ENCODE results near the gene COL24A1. TPM values are rescaled to one million over a fixed set of nuclear protein-coding genes. Genes with fewer than 3 reads are reported as not detected.

Gene COL24A1
- polyA plus RNA-seq, 1 donor (not counting 4 experiments of a cell fraction or from before 2014, with no cell fraction given) = not detected

DNA sequence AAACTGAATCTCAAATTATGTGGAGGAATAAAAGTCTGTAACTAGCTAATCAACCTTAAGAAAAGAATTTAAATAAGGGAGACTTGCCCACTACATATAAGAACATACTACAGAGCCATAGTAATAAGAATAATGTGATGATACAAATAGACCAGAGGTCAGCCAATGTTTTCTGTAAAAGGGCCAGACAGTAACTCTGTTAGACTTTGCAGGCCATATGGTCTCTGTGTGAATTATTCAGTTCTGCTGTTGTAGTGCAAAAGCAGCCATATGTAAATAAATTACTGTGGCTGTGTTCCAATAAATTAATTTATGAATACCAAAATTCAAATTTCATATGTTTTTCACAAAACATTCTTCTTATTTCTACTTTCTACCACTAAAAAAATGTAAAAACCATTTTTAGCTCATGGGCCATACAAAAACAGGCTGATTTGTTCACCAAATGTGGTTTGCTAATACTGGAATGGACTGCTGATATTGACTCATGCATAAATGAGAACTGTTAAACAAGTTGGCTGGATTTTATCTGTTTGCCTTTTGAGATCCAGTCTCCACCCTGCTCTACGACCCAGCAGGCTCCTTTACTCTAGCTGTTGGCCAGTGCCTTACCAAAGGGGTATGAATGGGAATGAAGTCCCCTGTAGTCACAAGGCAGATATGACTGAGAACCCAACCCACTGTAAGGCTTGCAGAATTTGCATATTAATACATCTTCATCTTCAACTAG, 350.2 kb downstream of the COL24A1 start:
- DNase-seq (ENCODE audit: low read depth, low spot score) (no peak), FAIRE-seq (no peak)
- Histone ChIP-seq H3K4me3 (ENCODE audit: control insufficient read depth in 2 of 3, extremely low read depth in 1 of 3, insufficient read depth in 2 of 3, low read depth in 1 of 3, low read length in 3 of 3) (no peak overlapping the region), H3K27me3 (ENCODE audit: control insufficient read depth, extremely low read depth, insufficient read depth, low read length) (peaks cover 3% of the 10 kb centered on the region), H3K4me2 (ENCODE audit: control insufficient read depth, extremely low read depth, insufficient read depth, low read depth, low read length) (no peak overlapping the region), H3K27ac (ENCODE audit: control insufficient read depth, insufficient read depth, low read length) (no peak overlapping the region), H2AFZ (ENCODE audit: control insufficient read depth, low read length) (no peak overlapping the region), H3K36me3 (ENCODE audit: control insufficient read depth in 2 of 2, extremely low read depth in 1 of 2, insufficient read depth in 2 of 2, low read length in 2 of 2) (no peaks in the 10 kb centered on the region), H3K9ac (ENCODE audit: control insufficient read depth, extremely low read depth, insufficient read depth, low read length) (no peak overlapping the region), H3K9me3 (ENCODE audit: control insufficient read depth, low read depth, low read length) (no peaks in the 10 kb centered on the region), H3K4me1 (ENCODE audit: control insufficient read depth, extremely low read depth, insufficient read depth, low read length) (peaks cover 3% of the 10 kb centered on the region), H4K20me1 (ENCODE audit: control insufficient read depth, extremely low read depth, insufficient read depth, low read length) (no peaks in the 10 kb centered on the region), H3K79me2 (ENCODE audit: control insufficient read depth, insufficient read depth, low read length) (no peaks in the 10 kb centered on the region), H3K9me1 (ENCODE audit: control insufficient read depth, extremely low read depth, insufficient read depth, low read length) (no peaks in the 10 kb centered on the region)
- TF ChIP-seq EZH2 (IDR thresholded peaks at IDR 0.05; ENCODE audit: low read length) = no peak
- TF ChIP-seq, protein P1, sequence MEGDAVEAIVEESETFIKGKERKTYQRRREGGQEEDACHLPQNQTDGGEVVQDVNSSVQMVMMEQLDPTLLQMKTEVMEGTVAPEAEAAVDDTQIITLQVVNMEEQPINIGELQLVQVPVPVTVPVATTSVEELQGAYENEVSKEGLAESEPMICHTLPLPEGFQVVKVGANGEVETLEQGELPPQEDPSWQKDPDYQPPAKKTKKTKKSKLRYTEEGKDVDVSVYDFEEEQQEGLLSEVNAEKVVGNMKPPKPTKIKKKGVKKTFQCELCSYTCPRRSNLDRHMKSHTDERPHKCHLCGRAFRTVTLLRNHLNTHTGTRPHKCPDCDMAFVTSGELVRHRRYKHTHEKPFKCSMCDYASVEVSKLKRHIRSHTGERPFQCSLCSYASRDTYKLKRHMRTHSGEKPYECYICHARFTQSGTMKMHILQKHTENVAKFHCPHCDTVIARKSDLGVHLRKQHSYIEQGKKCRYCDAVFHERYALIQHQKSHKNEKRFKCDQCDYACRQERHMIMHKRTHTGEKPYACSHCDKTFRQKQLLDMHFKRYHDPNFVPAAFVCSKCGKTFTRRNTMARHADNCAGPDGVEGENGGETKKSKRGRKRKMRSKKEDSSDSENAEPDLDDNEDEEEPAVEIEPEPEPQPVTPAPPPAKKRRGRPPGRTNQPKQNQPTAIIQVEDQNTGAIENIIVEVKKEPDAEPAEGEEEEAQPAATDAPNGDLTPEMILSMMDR (optimal IDR thresholded peaks at IDR 0.05 in 1 of 3, IDR thresholded peaks at IDR 0.05 in 1 of 3, conservative IDR thresholded peaks at IDR 0.05 in 1 of 3; ENCODE audit: extremely low read depth in 1 of 3, insufficient read depth in 2 of 3, low read length in 3 of 3) = no peak
- dilution Hi-C loops (cut with MboI; ENCODE audit: extremely low pct_ligation_motif_present, low sequenced_read_pairs) = no loop called here

DNA sequence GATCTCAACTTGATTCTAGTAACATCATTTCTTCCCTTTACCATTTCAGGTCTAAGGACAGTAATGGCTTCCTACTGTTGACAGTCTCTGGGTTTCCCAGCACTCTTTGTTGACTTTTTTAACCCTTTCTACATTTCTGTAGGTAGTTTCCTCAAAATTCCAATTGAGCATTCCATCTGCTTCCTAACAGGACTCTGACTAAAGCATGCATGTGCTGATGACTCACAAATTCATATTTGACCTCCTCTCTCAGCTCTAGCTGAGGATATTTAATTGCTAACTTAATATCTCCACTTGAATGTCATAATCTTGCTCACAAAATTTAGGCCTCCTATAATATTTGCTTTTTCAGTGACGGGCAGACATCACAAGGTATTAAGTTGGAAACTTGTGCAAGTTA, 355.1 kb downstream of the COL24A1 start:
- Histone ChIP-seq H4K20me1 (ENCODE audit: control insufficient read depth, extremely low read depth, insufficient read depth, low read length) (no peaks in the 10 kb centered on the region), H3K27me3 (ENCODE audit: control insufficient read depth, extremely low read depth, insufficient read depth, low read length) (no peaks in the 10 kb centered on the region), H3K4me3 (ENCODE audit: control insufficient read depth in 2 of 3, extremely low read depth in 1 of 3, insufficient read depth in 2 of 3, low read depth in 1 of 3, low read length in 3 of 3) (no peak overlapping the region), H3K4me1 (ENCODE audit: control insufficient read depth, extremely low read depth, insufficient read depth, low read length) (peaks cover 3% of the 10 kb centered on the region), H3K79me2 (ENCODE audit: control insufficient read depth, insufficient read depth, low read length) (no peaks in the 10 kb centered on the region), H3K9me3 (ENCODE audit: control insufficient read depth, low read depth, low read length) (no peaks in the 10 kb centered on the region), H3K9me1 (ENCODE audit: control insufficient read depth, extremely low read depth, insufficient read depth, low read length) (no peaks in the 10 kb centered on the region), H3K27ac (ENCODE audit: control insufficient read depth, insufficient read depth, low read length) (no peak overlapping the region), H2AFZ (ENCODE audit: control insufficient read depth, low read length) (no peak overlapping the region), H3K36me3 (ENCODE audit: control insufficient read depth in 2 of 2, extremely low read depth in 1 of 2, insufficient read depth in 2 of 2, low read length in 2 of 2) (no peaks in the 10 kb centered on the region), H3K4me2 (ENCODE audit: control insufficient read depth, extremely low read depth, insufficient read depth, low read depth, low read length) (no peak overlapping the region), H3K9ac (ENCODE audit: control insufficient read depth, extremely low read depth, insufficient read depth, low read length) (no peak overlapping the region)
- DNase-seq (ENCODE audit: low read depth, low spot score) = no peak
- dilution Hi-C loops (cut with MboI; ENCODE audit: extremely low pct_ligation_motif_present, low sequenced_read_pairs) = no loop called here
- TF ChIP-seq, protein P1 (optimal IDR thresholded peaks at IDR 0.05 in 1 of 3, IDR thresholded peaks at IDR 0.05 in 1 of 3, conservative IDR thresholded peaks at IDR 0.05 in 1 of 3; ENCODE audit: extremely low read depth in 1 of 3, insufficient read depth in 2 of 3, low read length in 3 of 3) = no peak
- TF ChIP-seq EZH2 (IDR thresholded peaks at IDR 0.05; ENCODE audit: low read length) = no peak
- FAIRE-seq = peak; percentile 44

Data from keratinocyte (primary cell).